Neural progenitor cell (in vitro differentiated cells): ENCODE results near the gene ENPP1. TPM values are rescaled to one million over a fixed set of nuclear protein-coding genes. Genes with fewer than 3 reads are reported as not detected.

Experiments used
- DNase-seq: peaks from one replicate; pipeline ENCODE4 v3.0.0-alpha.2; 2016; ENCODE audit warnings: low spot score
- H2AFZ ChIP-seq: fragments of 200-600 bp; sonication (generic); replicated peaks from 2 replicates; pipeline ENCODE4 v1.6.1; 2016; ENCODE audit warnings: antibody characterized with exemption
- H3F3A ChIP-seq: fragments of 200-600 bp; sonication (generic); 2 replicates; pipeline ENCODE4 v1.6.1; 2016; ENCODE audit warnings: antibody characterized with exemption, low read depth
- H3K27ac ChIP-seq: fragments of 200-600 bp; sonication (generic); 2 replicates; pipeline ENCODE4 v1.5.1; 2016; ENCODE audit warnings: mild to moderate bottlenecking
- H3K27me3 ChIP-seq: fragments of 200-600 bp; sonication (generic); 2 replicates; pipeline ENCODE4 v1.6.1; 2016; ENCODE audit warnings: mild to moderate bottlenecking, moderate library complexity
- H3K36me3 ChIP-seq: fragments of 200-600 bp; sonication (generic); 2 replicates; pipeline ENCODE4 v1.5.1; 2016
- H3K4me1 ChIP-seq: fragments of 200-600 bp; sonication (generic); 2 replicates; pipeline ENCODE4 v1.6.1; 2016; ENCODE audit warnings: mixed run types
- H3K4me2 ChIP-seq: fragments of 200-600 bp; sonication (generic); 2 replicates; pipeline ENCODE4 v1.6.1; 2016
- H3K4me3 ChIP-seq: fragments of 200-600 bp; sonication (generic); 2 replicates; pipeline ENCODE4 v1.5.1; 2016
- H3K79me2 ChIP-seq: fragments of 200-600 bp; sonication (generic); 2 replicates; pipeline ENCODE4 v1.6.1; 2016; ENCODE audit warnings: low read depth
- H3K9ac ChIP-seq: fragments of 200-600 bp; sonication (generic); 2 replicates; pipeline ENCODE4 v1.6.1; 2016
- H3K9me3 ChIP-seq: fragments of 200-600 bp; sonication (generic); 2 replicates; pipeline ENCODE4 v1.5.1; 2016; ENCODE audit warnings: low read depth
- H4K20me1 ChIP-seq: fragments of 200-600 bp; sonication (generic); 2 replicates; pipeline ENCODE4 v1.6.1; 2016; ENCODE audit warnings: low read depth
- H3K27ac Mint-ChIP-seq: 3 replicates; pipeline ENCODE4 v1.8.0; 2021; ENCODE audit warnings: mixed read lengths
- H3K27me3 Mint-ChIP-seq: 2 replicates; pipeline ENCODE4 v1.8.0; 2022; ENCODE audit warnings: low read depth, mild to moderate bottlenecking, inconsistent platforms, moderate library complexity, mixed read lengths; ENCODE audit not compliant: insufficient read depth
- H3K36me3 Mint-ChIP-seq: 3 replicates; pipeline ENCODE4 v1.8.0; 2021; ENCODE audit warnings: mixed read lengths
- H3K4me1 Mint-ChIP-seq: 3 replicates; pipeline ENCODE4 v1.8.0; 2021; ENCODE audit warnings: mixed read lengths
- H3K4me3 Mint-ChIP-seq: 3 replicates; pipeline ENCODE4 v1.8.0; 2021; ENCODE audit warnings: mild to moderate bottlenecking, moderate library complexity, mixed read lengths
- H3K9me3 Mint-ChIP-seq: 3 replicates; pipeline ENCODE4 v1.8.0; 2020; ENCODE audit warnings: mixed read lengths
- CTCF ChIP-seq: fragments of 200-600 bp; sonication (generic); IDR thresholded peaks from 2 replicates; pipeline ENCODE4 v1.5.1; 2017; ENCODE audit warnings: antibody characterized with exemption, mild to moderate bottlenecking
- EZH2 ChIP-seq: fragments of 200-600 bp; sonication (generic); IDR thresholded peaks from 2 replicates; pipeline ENCODE4 v1.6.1; 2017; ENCODE audit warnings: antibody characterized with exemption, mild to moderate bottlenecking, moderate library complexity
- EZH2phosphoT487 ChIP-seq: fragments of 200-600 bp; sonication (generic); IDR thresholded peaks from 2 replicates; pipeline ENCODE4 v1.6.1; 2017; ENCODE audit warnings: antibody characterized with exemption
- total RNA-seq: library from RNA; depleted of rRNA; stranded (reverse); fragments of >200 nt; gene quantifications from 2 replicates; pipeline ENCODE4 v1.2.3, GENCODE V29; 2015; ENCODE audit warnings: low replicate concordance

Gene ENPP1
- total RNA-seq, 1 donor from 2014 or later = 9.7 TPM

GRCh38 chr6:131776985-131777384 lies 30.8 kb upstream of the ENPP1 start:
- no peak overlapping the region for H3K4me3 ChIP-seq
- H3K9me3 Mint-ChIP-seq = no peaks in the 10 kb centered on the region
- no peak for DNase-seq
- no peaks in the 10 kb centered on the region for H3K9me3 ChIP-seq
- H3K36me3 ChIP-seq = no peaks in the 10 kb centered on the region
- H3K4me2 ChIP-seq = no peak overlapping the region
- TF ChIP-seq EZH2phosphoT487 (no peak), EZH2 (no peak), CTCF (no peak)
- no peak overlapping the region for H3K27ac Mint-ChIP-seq
- H3K79me2 ChIP-seq = no peaks in the 10 kb centered on the region
- no peak overlapping the region for H3K9ac ChIP-seq
- H3K27me3 Mint-ChIP-seq = peaks cover 5% of the 10 kb centered on the region
- no peak overlapping the region for H3K27ac ChIP-seq
- H3K27me3 ChIP-seq = no peaks in the 10 kb centered on the region
- no peaks in the 10 kb centered on the region for H4K20me1 ChIP-seq
- no peak overlapping the region for H2AFZ ChIP-seq
- no peak overlapping the region for H3K4me3 Mint-ChIP-seq
- H3K36me3 Mint-ChIP-seq = no peaks in the 10 kb centered on the region
- no peaks in the 10 kb centered on the region for H3K4me1 ChIP-seq
- no peaks in the 10 kb centered on the region for H3F3A ChIP-seq
- no peaks in the 10 kb centered on the region for H3K4me1 Mint-ChIP-seq

GRCh38 chr6:131778169-131778568 lies 29.7 kb upstream of the ENPP1 start:
- H3K9ac ChIP-seq = no peak overlapping the region
- H3K4me2 ChIP-seq = no peak overlapping the region
- H3K4me1 ChIP-seq = no peaks in the 10 kb centered on the region
- no peaks in the 10 kb centered on the region for H3K9me3 ChIP-seq
- TF ChIP-seq CTCF (no peak), EZH2phosphoT487 (no peak), EZH2 (no peak)
- no peak overlapping the region for H2AFZ ChIP-seq
- H3K27me3 ChIP-seq = no peaks in the 10 kb centered on the region
- no peak overlapping the region for H3K27ac ChIP-seq
- Mint-ChIP-seq H3K4me1 (no peaks in the 10 kb centered on the region), H3K9me3 (no peaks in the 10 kb centered on the region), H3K36me3 (no peaks in the 10 kb centered on the region), H3K27ac (no peak overlapping the region), H3K4me3 (no peak overlapping the region), H3K27me3 (peaks cover 5% of the 10 kb centered on the region)
- no peak for DNase-seq
- no peaks in the 10 kb centered on the region for H4K20me1 ChIP-seq
- no peaks in the 10 kb centered on the region for H3K36me3 ChIP-seq
- H3F3A ChIP-seq = no peaks in the 10 kb centered on the region
- no peak overlapping the region for H3K4me3 ChIP-seq
- no peaks in the 10 kb centered on the region for H3K79me2 ChIP-seq

GRCh38 chr6:131779304-131779703 lies 28.5 kb upstream of the ENPP1 start:
- no peak overlapping the region for H3K27ac ChIP-seq
- Mint-ChIP-seq H3K4me3 (no peak overlapping the region), H3K36me3 (no peaks in the 10 kb centered on the region), H3K27me3 (peaks cover 5% of the 10 kb centered on the region), H3K4me1 (no peaks in the 10 kb centered on the region), H3K9me3 (no peaks in the 10 kb centered on the region), H3K27ac (no peak overlapping the region)
- H3K4me3 ChIP-seq = no peak overlapping the region
- no peak overlapping the region for H3K9ac ChIP-seq
- DNase-seq = no peak
- H3K4me2 ChIP-seq = no peak overlapping the region
- H3K4me1 ChIP-seq = no peaks in the 10 kb centered on the region
- no peak for TF ChIP-seq CTCF
- no peak for TF ChIP-seq EZH2
- no peak for TF ChIP-seq EZH2phosphoT487
- H3K9me3 ChIP-seq = no peaks in the 10 kb centered on the region
- H3K27me3 ChIP-seq = no peaks in the 10 kb centered on the region
- H3K36me3 ChIP-seq = no peaks in the 10 kb centered on the region
- H3K79me2 ChIP-seq = no peaks in the 10 kb centered on the region
- no peak overlapping the region for H2AFZ ChIP-seq
- H3F3A ChIP-seq = no peaks in the 10 kb centered on the region
- no peaks in the 10 kb centered on the region for H4K20me1 ChIP-seq

- no peaks in the 10 kb centered on the region for H3K27me3 ChIP-seq
- no peak overlapping the region for H3K4me3 ChIP-seq
- no peaks in the 10 kb centered on the region for H3K9me3 Mint-ChIP-seq
- H3K36me3 ChIP-seq = no peaks in the 10 kb centered on the region
- H3K27me3 Mint-ChIP-seq = peaks cover 2% of the 10 kb centered on the region
- no peaks in the 10 kb centered on the region for H3K4me1 ChIP-seq
- no peak overlapping the region for H3K9ac ChIP-seq
- no peak overlapping the region for H3K27ac Mint-ChIP-seq
- no peaks in the 10 kb centered on the region for H3K4me1 Mint-ChIP-seq
- no peak overlapping the region for H2AFZ ChIP-seq
- no peaks in the 10 kb centered on the region for H3K36me3 Mint-ChIP-seq
- H3K4me2 ChIP-seq = no peak overlapping the region
- H3K4me3 Mint-ChIP-seq = no peak overlapping the region
- no peaks in the 10 kb centered on the region for H3K79me2 ChIP-seq
- H3K9me3 ChIP-seq = no peaks in the 10 kb centered on the region
- H3K27ac ChIP-seq = no peak overlapping the region
- no peak for TF ChIP-seq CTCF
- no peaks in the 10 kb centered on the region for H3F3A ChIP-seq
- H4K20me1 ChIP-seq = no peaks in the 10 kb centered on the region
- DNase-seq = no peak
Measured at GRCh38 chr6:131780600-131780999, 27.2 kb upstream of the ENPP1 start.
